NAMALWA (cell line): ENCODE results near the gene SPOUT1.

Source experiments
- DNase-seq: peaks from one replicate; pipeline ENCODE4 v3.0.0-alpha.2; 2015; ENCODE audit warnings: low spot score

SPOUT1 gene

DNA sequence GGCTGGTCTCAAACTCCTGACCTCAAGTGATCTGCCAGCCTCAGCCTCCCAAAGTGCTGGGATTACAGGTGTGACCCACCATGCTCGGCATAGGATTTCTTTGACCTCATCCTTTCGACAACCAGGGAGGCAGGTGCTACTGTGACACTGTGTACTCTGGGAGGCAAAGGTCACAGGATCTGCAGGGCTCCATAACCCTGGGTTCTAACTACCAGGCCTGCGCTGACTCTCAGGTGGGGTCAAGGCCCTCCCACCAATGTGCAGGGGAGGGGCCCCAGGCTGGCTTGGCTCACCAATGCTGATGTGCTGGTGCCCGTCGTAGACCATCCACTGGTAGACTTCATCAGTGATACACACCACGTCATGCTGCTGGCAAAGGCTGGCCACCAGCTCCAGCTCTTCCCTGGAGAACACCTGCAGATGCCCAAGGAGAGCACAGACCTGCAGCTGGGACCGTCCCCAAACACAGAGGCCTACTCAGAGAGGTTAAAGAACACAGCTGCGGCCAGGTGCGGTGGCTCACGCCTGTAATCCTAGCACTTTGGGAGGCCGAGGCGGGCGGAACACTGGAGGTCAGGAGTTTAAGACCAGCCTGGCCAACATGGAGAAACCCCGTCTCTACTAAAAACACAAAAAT lies 7.0 kb upstream of the SPOUT1 start:
- no peak for DNase-seq

DNA sequence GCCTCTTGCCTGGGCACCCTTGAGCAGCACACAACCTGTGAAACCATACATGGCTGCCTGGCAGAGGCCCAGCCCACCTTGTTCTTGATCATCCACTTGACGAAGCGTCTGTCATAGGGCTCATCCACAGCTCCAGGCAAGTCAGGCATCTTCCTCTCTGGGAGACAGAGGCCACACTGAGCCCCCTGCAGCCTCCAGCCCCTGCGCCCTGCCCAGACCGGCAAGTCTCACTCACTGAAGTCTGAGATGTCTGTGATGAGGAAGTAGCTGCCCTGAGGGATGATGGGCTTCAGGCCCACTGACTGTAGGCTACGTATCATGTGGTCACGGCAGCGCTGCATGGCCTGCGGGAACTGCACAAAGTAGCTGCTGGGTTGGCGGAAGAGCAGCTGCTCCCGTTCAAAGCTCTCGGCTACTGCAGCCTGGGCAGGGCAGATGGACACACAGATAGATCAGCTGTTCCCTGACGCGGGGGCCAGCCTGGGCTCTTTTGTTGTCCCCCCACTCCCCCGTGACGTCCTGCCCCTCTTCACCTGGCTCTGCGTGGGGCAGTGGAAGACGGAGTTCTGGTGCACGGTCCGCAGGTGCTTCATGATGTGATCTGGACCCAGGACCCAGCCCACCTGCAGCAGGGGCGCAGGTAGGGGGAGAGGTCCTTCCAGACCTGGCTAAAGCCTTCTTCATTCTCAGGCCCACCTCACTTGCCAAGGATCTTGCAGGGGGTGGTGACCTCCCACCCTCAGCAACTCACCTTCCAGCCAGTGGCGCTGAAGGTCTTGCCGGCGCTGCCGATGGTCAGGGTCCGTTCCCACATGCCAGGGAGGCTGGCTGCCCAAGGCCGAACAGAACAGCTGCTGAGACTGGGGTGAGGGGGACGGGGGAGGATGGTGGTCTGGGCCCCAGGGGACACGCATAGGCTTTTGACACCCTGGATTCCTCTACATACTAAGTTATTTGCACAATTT lies 5.9 kb upstream of the SPOUT1 start:
- DNase-seq, result no peak

DNA sequence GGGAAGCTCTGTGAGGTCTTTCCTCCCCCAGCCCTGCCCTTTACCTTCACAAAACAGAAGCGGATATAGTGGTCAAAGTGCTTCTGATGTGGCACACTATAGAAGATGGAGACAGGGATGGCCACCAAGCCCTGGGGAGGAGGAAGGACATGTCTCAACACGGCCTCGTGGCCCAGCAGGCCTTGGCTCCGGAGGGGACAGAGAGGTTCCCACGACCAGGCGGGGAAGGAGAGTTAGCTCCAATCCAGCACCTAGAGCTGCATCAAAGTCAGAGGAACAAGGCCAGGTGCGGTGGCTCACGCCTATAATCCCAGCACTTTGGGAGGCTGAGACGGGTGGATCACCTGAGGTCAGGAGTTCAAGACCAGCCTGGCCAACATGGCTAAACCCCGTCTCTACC lies 4.1 kb upstream of the SPOUT1 start:
- no peak for DNase-seq

DNA sequence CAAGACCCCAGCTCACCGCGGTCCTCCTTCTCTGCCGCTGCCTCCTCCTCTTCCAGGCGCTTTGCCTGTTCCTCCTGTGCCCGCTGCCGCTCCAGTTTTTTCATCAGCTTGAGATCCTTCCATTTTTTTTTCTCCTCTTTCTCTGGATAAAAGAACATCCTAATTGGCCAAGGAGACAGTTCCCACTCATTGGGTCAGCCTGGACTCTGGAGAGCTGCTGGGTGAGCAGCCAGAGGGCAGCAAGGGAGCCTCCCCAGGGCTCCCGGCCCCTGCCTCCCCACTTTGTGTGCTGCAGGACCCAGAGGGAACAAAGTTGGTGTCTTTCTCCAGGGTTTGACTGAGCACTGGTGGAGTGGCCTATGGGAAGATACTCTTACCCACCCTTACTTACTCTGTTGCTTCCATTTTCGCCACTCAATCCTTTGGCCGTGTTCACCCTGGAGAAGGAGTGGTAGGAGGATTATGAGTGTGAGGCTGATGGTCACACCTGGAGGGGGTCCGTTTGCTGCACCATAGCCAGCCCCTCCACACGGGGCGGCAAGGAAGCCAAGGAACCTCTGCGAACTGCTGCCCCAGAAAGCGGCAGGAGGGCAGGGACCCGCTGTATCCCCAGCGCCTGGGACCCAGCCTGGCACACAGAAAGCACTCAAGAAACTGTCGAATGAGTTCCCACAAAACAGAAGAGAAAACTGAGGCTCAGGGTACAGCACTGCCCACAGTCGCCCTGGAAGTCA lies 708 bp downstream of the SPOUT1 start:
- DNase-seq, result no peak

DNA sequence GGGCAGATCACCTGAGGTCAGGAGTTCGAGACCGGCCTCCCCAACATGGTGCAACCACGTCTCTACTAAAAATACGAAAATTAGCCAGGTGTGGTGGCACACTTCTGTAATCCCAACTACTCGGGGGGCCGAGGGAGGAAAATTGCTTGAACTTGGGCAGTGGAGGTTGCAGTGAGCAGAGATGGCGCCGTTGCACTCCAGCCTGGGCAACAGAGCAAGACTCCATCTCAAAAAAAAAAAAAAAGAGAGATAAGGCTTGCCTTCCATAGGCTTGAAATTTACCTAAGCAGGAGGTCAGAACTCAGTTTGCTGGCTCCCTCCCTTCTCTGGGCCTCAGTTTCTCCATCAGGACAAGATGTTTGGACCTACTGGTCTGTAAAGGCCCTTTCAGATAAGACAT lies 1.3 kb downstream of the SPOUT1 start:
- peak; percentile 35 for DNase-seq

DNA sequence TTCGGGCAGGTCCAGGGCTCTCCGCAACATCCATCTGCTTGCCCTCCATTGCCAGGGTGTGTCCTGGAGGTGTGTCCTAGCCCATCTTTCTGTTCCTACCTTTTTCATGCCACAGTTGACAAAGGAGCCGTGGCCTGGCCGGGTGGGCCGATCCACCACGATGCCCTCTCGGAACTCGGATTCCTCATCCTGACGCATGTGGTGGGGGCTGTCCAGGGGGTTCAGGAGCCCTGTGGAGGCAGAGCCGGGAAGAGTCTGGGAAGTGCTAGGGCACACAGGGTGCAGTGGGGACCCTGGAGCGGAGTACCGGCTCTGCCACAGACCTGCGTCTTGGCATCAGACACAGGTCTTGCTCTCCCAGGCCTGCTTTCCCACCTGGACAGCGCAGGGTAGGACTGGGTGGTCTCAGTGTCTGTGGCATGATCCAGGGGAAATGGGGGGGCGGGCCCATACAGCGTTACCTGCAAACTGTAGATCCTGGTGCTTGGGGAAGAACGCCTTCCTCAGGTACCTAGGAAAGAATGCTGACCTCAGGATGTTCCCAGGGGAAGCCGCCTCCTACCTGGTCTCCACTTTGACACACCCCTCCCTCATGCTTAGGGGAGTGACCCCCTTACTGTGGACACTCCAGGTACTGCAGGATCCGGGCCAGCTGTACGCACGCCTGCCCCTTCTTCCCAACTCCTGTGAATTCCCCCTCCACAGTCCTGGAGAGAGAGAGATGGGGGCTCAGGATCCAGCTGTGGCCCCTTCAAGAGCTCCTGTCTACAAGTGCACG lies 3.5 kb downstream of the SPOUT1 start:
- no peak for DNase-seq

DNA sequence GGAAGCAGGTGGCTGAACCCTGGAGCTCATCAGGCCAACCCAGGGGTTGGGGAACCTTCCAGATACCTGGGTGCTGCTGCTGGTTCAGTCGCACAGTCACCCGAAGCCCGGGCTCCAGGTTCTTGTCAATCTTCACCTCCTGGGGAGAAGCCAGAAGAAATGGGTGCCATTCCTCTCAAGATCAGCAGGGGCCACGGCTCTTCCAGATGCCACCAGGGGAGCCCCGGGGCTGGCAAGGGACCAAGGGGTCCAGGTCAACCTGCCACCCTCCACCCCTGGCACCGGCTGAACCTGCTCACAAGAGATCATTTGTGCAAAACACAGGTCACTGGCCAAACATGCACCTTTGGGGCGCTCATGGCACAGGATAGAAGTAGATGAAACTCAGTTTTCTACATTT lies 4.7 kb downstream of the SPOUT1 start:
- DNase-seq, result no peak

DNA sequence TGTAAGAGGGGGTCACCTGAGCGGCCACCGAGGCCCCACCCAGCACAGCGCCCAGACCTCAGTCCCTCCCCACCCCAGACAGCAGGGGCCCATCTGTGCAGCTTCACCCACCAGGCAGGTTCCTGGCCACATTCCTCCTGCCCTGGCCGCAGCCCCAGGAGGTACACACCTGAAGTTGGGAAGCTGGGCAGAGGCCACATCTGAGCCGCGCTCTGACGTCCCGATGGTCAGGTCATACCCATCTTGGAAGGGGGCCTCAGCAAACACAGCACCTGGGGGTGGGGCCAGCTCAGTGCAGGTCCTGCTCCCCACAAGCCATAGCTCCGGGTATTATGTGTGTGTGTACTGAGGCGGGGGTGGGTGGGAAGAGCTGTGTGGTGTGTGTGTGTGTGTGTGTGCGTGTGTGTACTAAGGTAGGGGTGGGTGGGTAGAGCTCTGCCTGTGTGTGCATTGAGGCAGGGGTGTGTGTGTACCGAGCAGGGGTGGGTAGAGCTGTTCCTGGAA lies 5.6 kb downstream of the SPOUT1 start:
- DNase-seq, result no peak

DNA sequence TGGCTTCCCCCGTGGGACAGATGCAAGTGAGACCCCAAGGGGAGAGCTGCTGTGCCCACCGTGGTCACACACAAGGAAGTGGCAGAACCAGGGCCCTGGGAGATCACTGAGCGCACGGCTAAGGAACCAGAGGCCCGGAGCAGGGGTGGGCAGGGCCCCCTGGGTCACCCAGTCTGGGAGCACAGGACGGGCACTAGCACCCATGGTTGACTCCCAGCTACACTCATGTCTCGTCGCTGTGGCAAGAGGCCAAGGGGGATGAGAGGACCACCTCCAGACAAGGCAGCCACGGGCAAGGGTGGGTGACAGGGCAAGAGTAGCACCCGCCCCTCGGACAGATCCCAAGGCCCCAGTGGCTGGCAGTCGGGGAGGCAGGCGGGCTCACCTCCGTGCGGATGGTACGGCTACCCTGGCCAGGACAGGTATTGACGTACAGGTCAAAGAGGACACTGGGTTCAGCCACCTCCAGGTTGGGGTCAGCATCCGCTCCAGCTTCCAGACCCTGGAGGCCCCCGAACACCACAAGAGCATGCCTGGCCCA lies 6.2 kb downstream of the SPOUT1 start:
- no peak for DNase-seq

DNA sequence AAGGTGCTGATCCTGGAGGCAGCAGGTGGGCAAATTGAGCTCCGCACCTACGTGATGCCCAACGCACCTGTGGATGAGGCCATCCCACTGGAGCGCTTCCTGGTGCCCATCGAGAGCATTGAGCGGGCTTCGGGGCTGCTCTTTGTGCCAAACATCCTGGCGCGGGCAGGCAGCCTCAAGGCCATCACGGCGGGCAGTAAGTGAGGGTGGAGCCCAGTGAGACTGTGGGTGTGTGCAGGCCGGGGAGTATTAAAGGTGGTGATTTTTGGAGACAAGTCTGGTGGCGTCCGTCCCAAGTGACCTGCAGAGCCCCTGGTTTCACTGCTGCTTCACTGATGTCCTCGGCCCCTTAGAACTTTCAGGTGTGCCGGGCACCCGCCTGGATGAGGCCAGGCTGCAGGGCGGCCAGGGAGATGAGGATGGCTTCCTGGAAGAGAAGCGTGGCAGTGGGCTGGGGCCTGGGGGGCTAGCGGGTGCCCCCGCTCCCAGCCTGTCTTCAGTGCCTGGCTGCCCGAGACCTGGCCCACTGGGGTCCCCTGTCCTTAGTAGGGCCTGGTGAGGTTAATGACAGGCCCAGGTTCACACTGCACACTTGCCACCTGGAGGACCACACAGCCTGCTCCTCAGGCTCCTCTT lies 7.1 kb downstream of the SPOUT1 start:
- no peak for DNase-seq

DNA sequence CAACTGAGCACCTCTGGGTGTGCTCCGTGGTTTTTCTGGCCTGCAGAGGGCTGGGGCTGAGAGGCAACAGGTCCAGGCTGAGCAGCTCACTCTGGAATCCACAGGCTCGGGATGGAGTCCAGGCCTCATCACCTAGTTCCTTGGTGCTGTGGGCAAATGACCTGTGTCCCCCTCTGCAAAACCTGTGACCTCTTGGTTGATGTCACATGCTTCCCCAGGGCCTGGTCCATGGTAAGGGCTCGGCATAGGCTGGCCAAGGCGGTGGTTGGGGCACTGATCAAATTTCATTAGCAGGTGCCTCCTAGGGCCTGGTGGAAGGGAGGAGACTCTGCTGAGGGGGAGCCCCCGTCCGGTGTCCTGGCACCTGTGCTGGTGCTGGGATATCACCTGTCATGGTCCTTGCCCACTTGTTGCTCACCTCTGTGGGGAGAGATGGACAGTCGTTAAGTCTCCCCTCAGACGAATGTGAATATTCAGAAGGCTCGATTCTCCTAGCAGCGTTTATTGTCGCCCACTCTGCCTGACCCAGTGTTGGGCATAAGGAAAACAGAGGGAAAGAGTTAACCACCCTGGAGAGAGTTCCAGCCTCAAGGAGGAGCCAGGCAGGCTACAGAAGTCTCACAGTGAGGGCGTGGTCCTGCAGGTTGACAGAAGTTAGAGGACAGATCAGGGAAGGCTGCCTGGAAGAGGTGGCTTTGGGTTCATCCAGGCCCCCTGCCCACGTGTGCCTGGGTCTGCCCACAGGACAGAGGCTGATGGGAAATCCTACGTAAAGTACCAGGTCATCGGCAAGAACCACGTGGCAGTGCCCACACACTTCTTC lies 7.8 kb downstream of the SPOUT1 start:
- DNase-seq, result no peak

DNA sequence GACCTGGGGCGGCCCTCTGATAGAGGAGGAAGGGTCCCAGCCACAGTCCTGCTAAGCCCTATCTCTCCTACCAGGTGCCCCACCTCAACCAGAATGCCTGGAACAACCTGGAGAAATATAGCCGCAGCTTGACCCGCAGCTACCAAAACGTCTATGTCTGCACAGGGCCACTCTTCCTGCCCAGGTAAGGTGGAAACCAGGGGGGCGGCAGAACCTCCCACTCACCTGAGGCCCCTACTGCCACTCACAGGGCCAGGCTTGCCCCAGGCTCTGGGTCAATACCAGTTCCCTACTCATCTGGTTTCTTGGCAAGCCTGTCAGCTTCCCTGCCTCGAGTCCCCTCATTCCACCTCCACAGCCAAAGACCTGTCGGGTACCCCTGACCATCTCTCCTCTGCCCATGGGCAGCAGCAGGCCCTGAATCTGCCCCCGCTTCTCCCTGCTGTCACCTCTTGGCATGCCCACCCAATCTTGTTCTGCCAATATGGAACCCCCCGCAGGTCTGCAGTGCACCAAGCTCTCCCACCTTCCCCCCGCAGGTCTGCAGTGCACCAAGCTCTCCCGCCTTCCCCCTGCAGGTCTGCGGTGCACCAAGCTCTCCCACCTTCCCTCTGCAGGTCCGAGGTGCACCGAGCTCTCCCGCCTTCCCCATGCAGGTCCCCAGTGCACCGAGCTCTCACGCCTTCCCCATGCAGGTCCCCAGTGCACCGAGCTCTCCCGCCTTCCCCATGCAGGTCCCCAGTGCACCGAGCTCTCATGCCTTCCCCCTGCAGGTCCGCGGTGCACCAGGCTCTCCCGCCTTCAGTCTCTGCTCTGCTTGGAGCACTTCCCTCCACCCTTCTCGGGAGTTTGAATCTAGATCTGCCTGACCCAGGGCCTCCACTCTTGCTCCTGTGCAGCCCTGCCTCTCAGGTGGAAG lies 8.7 kb downstream of the SPOUT1 start:
- DNase-seq, result no peak

DNA sequence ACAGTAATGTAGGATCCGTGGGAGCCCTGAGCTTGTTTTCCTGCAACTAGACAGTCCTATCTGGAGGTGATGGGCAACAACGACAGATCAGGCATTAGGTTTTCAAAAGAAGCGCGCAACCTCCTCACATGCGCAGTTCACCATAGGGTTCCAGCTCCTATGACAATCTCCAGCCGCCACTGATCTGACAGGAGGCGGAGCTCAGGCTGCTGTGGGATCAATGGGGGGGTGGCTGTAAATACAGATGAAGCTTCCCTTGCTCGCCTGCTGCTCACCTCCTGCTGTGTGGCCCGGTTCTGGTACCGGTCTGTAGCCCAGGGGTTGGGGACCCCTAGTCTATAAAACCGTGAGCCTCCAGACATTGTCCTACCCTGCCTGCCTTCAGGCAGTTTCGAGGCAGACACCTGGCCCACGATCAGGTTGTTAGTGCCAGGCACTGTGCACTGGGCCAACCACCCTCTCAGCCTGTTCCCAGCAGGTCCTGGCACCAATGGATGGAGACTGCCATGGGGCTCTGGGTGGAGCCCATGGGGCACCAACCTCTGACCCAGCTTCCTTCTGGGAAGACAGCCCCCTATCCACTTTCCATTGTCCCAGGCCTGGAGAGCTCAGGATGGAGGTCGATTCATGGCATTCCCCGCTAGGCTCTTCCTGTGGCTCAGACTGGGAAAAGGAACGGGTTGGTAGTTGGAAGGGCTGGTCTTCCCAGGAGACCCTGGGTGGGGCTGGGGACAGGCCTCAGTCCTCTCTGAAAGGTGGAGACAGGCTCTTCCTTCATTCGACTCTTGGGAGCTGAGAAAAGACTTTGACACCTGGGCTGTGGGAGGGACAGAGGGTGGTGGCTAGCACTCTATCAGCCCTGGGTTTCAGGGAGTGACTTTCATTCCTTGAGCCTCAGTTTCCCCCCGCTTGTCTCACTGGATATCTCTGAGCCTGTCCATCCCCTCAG lies 9.6 kb downstream of the SPOUT1 start:
- DNase-seq, result no peak

DNA sequence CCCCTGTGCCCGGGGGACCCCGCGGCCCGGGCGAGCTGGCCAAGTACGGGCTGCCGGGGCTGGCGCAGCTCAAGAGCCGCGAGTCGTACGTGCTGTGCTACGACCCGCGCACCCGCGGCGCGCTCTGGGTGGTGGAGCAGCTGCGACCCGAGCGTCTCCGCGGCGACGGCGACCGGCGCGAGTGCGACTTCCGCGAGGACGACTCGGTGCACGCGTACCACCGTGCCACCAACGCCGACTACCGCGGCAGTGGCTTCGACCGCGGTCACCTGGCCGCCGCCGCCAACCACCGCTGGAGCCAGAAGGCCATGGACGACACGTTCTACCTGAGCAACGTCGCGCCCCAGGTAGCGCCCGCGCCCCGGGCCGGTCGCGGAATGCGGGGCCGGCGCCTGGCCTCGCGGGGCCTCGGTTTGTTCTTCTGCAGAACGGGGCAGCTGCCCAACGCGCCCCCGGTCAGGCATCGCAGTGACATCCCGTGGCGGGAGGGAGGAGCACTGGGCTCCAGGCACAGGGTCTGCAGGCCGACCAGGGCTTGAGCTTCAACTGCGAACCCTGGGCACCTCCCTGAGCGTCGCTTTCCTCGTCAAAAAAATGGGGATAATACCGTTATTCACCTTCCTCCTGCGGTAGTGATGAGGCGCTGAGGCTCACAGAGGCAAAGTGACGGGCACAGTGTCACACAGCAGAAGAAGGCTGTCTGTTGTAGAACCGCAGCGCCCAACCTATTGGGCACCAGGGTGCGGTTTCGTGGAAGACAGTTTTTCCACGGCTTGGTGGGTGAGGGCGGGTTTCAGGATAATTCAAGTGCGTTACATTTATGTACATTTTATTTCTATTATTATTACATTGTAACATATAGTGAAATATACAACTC lies 10.5 kb downstream of the SPOUT1 start:
- DNase-seq, result peak; percentile 55

DNA sequence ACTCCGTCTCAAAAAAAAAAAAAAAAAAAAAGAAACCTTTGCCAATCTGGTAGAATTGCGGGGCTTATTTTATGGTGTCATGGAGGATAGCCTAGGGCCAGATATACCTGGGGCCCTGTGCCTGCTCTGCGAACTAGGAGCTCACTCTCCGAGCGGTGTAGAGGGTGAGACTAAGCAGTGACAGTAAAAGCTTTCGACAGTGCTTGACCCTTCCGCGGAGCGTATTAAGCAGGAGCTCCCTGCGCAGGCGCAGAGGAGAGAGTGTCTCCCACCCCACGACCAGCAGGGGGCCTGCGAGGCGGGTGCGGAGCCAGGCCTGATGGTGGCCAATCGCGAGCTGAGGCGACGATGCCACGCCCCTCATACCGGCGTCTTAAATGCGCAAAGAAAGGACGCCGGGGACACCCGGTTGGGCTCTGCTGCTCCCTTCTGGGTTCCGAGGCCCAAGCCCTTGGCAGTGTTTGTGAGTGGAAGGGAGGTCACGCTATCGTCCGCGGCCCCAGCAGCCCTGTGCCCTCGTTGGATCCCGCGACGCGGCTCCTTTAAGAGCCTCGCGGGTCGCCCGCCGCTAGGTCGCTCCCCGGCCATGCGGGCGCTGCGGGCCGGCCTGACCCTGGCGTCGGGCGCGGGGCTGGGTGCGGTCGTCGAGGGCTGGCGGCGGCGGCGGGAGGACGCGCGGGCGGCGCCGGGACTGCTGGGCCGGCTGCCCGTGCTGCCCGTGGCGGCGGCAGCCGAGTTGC lies 11.3 kb downstream of the SPOUT1 start, which contains the start of gene ENDOG:
ENDOG (plus strand) TSS at position 402 of the 740 bp plus-strand sequence; CDS start at position 587, 185 bp downstream.
- peak; percentile 98 for DNase-seq

DNA sequence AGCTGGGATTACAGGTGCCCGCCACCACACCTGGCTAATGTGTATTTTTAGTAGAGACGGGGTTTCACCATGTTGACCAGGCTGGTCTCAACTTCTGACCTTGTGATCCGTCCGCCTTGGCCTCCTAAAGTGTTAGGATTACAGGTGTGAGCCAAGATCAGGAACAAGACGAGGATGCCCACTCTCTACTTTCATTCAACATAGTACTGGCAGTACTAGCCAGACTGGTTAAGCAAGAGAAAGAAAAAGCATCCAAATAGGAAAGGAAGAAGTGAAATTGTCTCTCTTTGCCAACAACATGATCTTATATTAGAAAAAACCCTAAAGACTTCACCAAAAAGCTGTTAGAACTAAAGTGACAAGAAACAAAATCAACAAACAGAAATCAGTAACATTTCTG lies 18.7 kb downstream of the SPOUT1 start:
- no peak for DNase-seq
